Lung (tissue), 12 donors: ENCODE results near the gene ZIC4. TPM values are rescaled to one million over a fixed set of nuclear protein-coding genes. Genes with fewer than 3 reads are reported as not detected.

Experiments
- ATAC-seq: fragments of 200-7000 bp; cut with Tn5 transposase; one replicate; pipeline ENCODE4 v1.9.1; 2020; ENCODE audit warnings: moderate number of reproducible peaks; ENCODE audit not compliant: insufficient read depth, low FRiP score
- DNase-seq, 3 donors: peaks; one replicate each; pipeline ENCODE4 v3.0.0-alpha.2; 2013 to 2017
- H3K27ac ChIP-seq, 2 donors: one replicate each; pipeline ENCODE4 v1.5.1; 2013; ENCODE audit warnings: mild to moderate bottlenecking in 2 of 2, moderate library complexity in 2 of 2, control low read depth in 1 of 2, inconsistent platforms in 1 of 2, low read depth in 1 of 2, low read length in 1 of 2
- H3K27me3 ChIP-seq, 3 donors: one replicate each; pipeline ENCODE4 v1.5.1; 2013; ENCODE audit warnings: low read length in 2 of 3; ENCODE audit not compliant: control insufficient read depth in 3 of 3, insufficient read depth in 3 of 3
- H3K36me3 ChIP-seq, 4 donors: one replicate each; pipeline ENCODE4 v1.5.1; 2013; ENCODE audit warnings: low read length in 4 of 4, mild to moderate bottlenecking in 1 of 4, moderate library complexity in 1 of 4; ENCODE audit not compliant: control insufficient read depth in 4 of 4, insufficient read depth in 4 of 4
- H3K4me1 ChIP-seq, 5 donors: one replicate each; pipeline ENCODE4 v1.5.1; 2013; ENCODE audit warnings: low read length in 5 of 5, mild to moderate bottlenecking in 2 of 5, moderate library complexity in 1 of 5; ENCODE audit not compliant: control insufficient read depth in 5 of 5, insufficient read depth in 5 of 5
- H3K4me3 ChIP-seq: one replicate; pipeline ENCODE4 v1.5.1; 2013; ENCODE audit warnings: mild to moderate bottlenecking, control low read depth, moderate library complexity
- H3K9ac ChIP-seq, 2 donors: one replicate each; pipeline ENCODE4 v1.5.1; 2013; ENCODE audit warnings: low read length in 2 of 2, control low read depth in 1 of 2; ENCODE audit not compliant: insufficient read depth in 1 of 2
- H3K9me3 ChIP-seq, 4 donors: one replicate each; pipeline ENCODE4 v1.5.1; 2013; ENCODE audit warnings: low read length in 3 of 4, mild to moderate bottlenecking in 1 of 4, moderate library complexity in 1 of 4; ENCODE audit not compliant: control insufficient read depth in 4 of 4, insufficient read depth in 3 of 4
- WGBS, 2 donors: extraction: QIAGEN DNeasy Blood & Tissue Kit; methylation state at CpG; one replicate each; pipeline ENCODE4 v1.1.7; 2013; 5-methylcytosine and 5-hydroxymethylcytosine counted together
- polyA plus RNA-seq, 2 donors: library from polyadenylated mRNA; stranded (reverse); fragments of 200-250 nt; gene quantifications; one replicate each; pipeline ENCODE4 v1.2.1, GENCODE V29; 2013
- total RNA-seq, 2 donors: library from RNA; depleted of rRNA in 1 of 2; stranded (reverse); fragments of >200 nt in 1 of 2; gene quantifications; one replicate each; pipeline ENCODE4 v1.2.1, GENCODE V29; 2014 to 2021
- TF ChIP-seq, protein P1 (sequence below): IDR thresholded peaks from 2 replicates; pipeline ENCODE4 v1.5.1; 2012; ENCODE audit warnings: mild to moderate bottlenecking; ENCODE audit errors: control extremely low read depth, extremely low read depth
- donor health status: control.
- donor health status: control.
- donor health status: Bipolar disorder and iron deficiency.
- donor health status: healthy.
- donor health status: DM: yes; HTN: yes; CAD: no.

The ZIC4 gene
- total and polyA plus RNA-seq, 4 donors = not detected

- no peak overlapping the region for H3K9ac ChIP-seq
- peaks cover 13 to 99% (median 96%) of the 10 kb centered on the region in 3 donors for H3K27me3 ChIP-seq
- ATAC-seq = no peak
- H3K4me3 ChIP-seq = no peak overlapping the region
- 9 to 11% methylated on average over 18 of the region's 18 CpGs for WGBS, 2 donors
- H3K4me1 ChIP-seq = peaks cover 0 to 6% (median 0%) of the 10 kb centered on the region in 5 donors
- DNase-seq = no peak
- no peaks in the 10 kb centered on the region for H3K36me3 ChIP-seq
- peaks cover 0 to 23% (median 0%) of the 10 kb centered on the region in 4 donors for H3K9me3 ChIP-seq
- no peak overlapping the region for H3K27ac ChIP-seq
- TF ChIP-seq, protein P1, sequence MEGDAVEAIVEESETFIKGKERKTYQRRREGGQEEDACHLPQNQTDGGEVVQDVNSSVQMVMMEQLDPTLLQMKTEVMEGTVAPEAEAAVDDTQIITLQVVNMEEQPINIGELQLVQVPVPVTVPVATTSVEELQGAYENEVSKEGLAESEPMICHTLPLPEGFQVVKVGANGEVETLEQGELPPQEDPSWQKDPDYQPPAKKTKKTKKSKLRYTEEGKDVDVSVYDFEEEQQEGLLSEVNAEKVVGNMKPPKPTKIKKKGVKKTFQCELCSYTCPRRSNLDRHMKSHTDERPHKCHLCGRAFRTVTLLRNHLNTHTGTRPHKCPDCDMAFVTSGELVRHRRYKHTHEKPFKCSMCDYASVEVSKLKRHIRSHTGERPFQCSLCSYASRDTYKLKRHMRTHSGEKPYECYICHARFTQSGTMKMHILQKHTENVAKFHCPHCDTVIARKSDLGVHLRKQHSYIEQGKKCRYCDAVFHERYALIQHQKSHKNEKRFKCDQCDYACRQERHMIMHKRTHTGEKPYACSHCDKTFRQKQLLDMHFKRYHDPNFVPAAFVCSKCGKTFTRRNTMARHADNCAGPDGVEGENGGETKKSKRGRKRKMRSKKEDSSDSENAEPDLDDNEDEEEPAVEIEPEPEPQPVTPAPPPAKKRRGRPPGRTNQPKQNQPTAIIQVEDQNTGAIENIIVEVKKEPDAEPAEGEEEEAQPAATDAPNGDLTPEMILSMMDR = no peak
Measured at GRCh38 chr3:147355084-147355752, 51.1 kb downstream of the ZIC4 start.

DNA sequence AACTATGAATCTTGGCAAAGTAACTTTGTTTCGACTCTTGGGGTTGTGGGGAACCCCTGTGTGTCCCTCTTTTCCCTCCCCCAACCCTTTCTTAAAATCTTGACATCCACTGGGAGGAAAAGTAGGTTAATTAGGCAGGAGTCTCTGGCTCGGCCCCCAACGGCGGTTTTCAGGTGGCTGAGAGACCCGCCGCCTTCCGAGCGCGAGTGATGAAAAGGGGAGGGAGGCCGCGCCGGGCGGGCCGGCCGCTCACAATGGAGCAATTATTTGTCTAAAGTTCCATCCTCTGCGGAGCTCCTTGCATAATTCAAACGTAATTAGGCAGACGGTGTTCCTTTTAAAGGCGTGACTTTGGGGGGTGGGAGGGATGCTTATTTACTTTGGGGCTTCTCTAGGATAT, 51.7 kb downstream of the ZIC4 start:
- TF ChIP-seq, protein P1 = no peak
- H3K27me3 ChIP-seq = peaks cover 11 to 95% (median 94%) of the 10 kb centered on the region in 3 donors
- no peak overlapping the region for H3K9ac ChIP-seq
- H3K4me3 ChIP-seq = no peak overlapping the region
- ATAC-seq (no peak), DNase-seq (no peak)
- WGBS, 2 donors = 5 to 11% methylated on average over 19 of the region's 19 CpGs
- no peak overlapping the region for H3K27ac ChIP-seq
- peaks cover 0 to 21% (median 0%) of the 10 kb centered on the region in 4 donors for H3K9me3 ChIP-seq
- H3K36me3 ChIP-seq = no peaks in the 10 kb centered on the region
- H3K4me1 ChIP-seq = peaks cover 0 to 6% (median 0%) of the 10 kb centered on the region in 5 donors

DNA sequence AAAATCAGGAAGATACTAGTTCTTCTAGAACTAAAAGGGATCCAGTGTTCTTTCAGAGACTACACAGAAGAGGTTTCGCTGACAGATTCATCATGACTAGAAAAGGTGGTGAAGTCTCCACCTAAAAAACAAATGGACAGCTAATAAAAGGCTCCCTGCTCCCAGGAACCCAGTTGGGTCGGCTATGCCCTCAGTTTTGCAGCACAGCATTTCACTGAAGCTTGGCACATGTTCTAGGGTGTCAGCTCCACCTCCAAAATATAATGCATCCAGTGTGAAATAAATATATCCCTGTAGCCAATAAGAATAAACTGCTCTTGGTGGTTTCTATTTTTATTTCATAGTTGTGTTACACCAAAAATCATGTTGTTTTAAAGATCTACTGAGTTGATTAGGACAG, 55.0 kb downstream of the ZIC4 start:
- Histone ChIP-seq H3K4me3 (no peak overlapping the region), H3K36me3 (no peaks in the 10 kb centered on the region), H3K4me1 (no peaks in the 10 kb centered on the region), H3K9me3 (peaks cover 0 to 5% (median 0%) of the 10 kb centered on the region in 4 donors), H3K9ac (no peak overlapping the region), H3K27ac (no peak overlapping the region), H3K27me3 (peaks cover 9 to 83% (median 75%) of the 10 kb centered on the region in 3 donors)
- TF ChIP-seq, protein P1 = no peak
- ATAC-seq = no peak
- no peak for DNase-seq
- WGBS, 2 donors = 44 to 50% methylated on average over 2 of the region's 2 CpGs

DNA sequence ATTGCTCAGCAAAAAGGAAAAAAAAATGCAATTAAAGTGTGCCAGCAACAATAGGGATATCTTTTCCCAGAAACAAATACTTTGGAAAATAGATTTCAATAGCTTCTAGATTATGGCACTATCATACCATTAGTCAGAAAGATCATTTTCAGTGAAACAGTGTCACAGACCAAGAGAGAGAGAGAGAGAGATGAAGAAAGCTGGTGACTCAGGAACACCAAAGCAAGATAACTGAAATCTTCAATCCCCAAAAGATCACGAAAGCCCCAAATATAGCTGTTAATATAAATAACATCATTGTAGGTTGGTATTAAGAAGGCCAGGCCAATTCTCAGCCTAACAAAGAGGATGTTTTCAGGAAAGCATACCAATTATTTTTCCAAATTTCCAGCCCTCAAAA, 57.4 kb downstream of the ZIC4 start:
- TF ChIP-seq, protein P1 = no peak
- Histone ChIP-seq H3K9ac (no peak overlapping the region), H3K4me3 (no peak overlapping the region), H3K27ac (no peak overlapping the region), H3K9me3 (no peaks in the 10 kb centered on the region), H3K27me3 (peaks cover 0 to 69% (median 59%) of the 10 kb centered on the region in 3 donors), H3K4me1 (no peaks in the 10 kb centered on the region), H3K36me3 (no peaks in the 10 kb centered on the region)
- no peak for DNase-seq
- 89 to 90% methylated on average over 1 of the region's 1 CpG for WGBS, 2 donors
- no peak for ATAC-seq
